GM18858 (cell line): Measurements from ENCODE around the gene STIP1.
"Not testable (repeated sequence)": the region's sequence is repeated elsewhere in the genome, so short reads cannot be mapped to it uniquely, and the experiment has no call there.

ENCODE experiments used
- ATAC-seq: cut with Tn5 transposase; IDR thresholded peaks from one replicate; pipeline ENCODE4 v1.9.1; 2021; ENCODE audit not compliant: unreplicated experiment

Gene STIP1

DNA sequence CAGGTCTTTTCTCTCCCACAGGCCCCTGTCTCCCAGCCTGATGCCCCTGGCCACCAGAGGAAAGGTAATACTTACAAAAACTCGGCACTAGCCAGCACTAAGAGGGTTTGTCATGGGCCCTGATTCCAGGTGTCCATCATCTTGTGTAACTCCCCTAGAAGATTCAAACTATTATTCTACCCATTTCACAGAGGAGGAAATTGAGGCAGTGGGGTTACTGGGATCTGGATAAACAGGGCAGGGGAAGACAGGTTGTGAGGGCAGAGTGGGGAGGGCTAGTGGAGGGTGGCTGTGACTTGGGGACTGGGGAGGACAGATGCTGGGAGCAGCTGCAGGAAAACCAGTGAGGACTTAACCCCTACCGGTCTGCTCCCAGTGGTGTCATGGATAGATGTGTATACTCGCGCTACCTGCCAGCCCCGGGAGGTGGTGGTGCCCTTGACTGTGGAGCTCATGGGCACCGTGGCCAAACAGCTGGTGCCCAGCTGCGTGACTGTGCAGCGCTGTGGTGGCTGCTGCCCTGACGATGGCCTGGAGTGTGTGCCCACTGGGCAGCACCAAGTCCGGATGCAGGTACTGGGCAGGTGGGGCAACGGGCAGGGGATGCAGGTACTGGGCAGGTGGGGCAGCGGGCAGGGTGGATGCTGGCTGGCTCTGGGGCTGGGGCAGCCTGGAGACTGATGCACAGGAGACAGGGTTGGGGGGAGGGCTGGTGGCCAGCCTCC is 49.6 kb downstream of the STIP1 start:
- ATAC-seq: no peak

DNA sequence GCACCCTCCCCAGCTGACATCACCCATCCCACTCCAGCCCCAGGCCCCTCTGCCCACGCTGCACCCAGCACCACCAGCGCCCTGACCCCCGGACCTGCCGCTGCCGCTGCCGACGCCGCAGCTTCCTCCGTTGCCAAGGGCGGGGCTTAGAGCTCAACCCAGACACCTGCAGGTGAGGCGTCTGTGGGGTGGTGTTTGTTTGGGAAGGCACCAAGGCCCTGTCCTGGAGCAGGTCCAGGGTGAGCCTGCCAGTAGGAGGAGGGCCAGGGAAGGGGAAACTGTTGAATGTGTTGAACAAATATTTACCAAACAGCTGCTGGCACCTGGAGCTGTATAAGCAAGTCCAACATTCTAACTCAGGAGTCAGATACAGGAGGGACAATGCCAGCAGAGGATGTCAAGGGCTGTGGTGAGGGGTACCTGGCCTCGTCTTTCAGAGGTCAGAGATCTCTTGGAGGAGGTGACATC is 51.5 kb downstream of the STIP1 start:
- ATAC-seq: no peak

DNA sequence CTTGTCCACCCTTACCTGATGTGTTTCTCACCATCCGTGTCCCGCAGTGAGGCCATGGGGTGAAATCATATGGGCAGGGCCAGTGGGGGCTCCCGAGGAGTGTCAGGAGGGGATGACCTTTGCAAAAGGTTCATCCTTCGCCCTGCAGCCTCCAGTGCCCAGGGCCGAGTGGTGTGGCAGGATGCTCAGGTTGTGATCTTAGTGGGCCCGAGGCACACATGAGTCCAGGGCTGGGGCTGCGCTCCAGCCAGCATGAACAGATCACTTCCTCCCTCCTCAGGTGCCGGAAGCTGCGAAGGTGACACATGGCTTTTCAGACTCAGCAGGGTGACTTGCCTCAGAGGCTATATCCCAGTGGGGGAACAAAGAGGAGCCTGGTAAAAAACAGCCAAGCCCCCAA is 52.1 kb downstream of the STIP1 start:
- ATAC-seq: no peak

DNA sequence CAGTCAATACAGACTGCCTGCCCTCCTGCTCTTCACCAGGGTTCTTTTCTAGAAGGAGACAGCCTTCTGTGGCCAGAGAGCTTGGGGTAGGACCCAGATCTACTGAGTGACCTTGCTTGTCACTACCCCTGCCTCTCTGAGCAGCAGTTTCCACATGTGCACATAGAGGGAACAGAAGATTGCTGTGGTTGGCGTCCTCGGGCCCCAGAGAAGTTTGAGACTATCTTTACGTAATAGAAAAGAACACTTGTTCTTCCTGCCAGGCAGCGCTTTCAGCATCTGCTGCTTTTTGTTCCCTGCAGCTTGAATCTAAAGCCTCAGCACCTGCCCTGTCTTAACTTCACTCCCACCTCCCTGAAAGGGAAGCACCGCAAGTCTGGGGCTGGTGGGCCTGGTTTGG is 53.0 kb downstream of the STIP1 start:
- ATAC-seq: no peak

DNA sequence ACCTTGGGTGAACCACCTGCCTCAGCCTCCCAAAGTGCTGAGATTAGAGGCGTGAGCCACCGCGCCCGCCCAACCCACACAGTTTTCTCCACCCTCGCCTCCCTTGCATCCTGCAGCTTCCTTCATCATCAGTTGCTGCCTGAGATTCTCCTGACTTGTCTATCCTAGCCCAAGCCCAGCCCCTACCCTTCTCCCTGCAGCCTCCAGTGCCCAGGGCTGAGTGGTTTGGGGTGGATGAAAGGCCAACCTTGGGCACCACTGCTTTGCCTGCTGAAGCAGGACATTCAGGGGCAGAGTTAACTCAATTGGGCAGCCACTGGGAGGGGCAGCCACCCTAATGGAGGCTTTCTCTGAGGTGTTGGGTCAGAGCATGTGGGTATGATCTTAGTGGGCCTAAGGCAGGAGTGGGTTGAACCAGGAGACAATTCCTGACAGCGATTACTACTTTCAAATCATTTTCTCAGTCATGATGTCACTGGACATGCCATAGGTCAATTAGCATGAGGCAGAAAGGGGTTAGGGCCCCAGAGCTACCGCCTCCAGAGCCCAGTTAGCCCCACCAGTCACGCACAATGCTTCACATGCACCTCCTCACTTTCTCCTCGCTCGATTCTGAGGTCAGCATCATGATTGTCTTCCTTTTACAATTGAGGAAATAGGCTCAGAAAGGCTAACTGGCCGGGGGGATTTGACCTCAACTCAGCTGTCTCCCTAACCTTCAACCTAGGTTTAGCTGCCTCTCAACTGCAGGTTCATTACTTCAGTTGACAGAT is 53.9 kb downstream of the STIP1 start:
- ATAC-seq: no peak

DNA sequence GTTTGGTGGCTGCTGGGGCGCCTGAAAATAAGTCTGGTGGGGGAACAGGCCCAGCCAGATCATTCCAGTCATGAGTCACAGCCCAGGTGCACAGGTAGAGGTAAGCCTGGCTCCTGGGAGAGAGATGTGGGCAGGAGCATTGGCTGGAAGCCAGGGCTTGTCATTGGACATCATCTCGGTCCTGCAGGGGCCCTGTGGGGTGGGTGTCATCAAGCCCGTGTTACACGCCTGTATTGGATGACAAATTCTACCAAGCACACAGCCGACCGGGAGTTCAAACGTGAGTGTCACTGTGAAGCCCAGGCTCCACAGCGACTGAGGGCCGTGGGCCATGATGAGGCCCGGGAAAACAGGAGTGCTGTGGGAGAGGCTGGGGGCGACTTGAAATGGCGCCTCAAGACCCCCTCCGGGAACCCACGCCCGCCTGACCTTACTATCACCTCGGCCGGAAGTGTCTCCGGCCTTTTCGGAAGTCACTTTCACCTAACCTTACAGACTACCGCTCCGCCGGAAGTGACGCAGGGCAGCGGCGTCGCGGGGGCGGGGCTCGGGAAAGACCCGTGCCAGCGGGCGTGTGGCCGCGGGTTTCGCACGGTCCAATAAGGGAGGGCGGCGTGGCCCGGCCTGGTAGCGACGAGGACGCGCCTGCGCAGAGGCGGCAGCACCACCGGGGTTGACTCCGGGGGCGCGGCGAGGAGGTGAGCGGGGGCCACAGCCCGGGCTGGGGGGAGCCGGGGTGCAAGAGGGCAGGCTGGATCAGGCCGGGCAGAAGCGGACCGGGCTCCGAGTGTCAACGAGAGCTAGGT is 54.7 kb downstream of the STIP1 start, which contains the start of gene FKBP2:
Gene FKBP2 (plus strand): TSS at position 661 of the 806 bp plus-strand sequence. CDS start 1,293 bp downstream, outside the sequence.
- peak; percentile 44 for ATAC-seq

DNA sequence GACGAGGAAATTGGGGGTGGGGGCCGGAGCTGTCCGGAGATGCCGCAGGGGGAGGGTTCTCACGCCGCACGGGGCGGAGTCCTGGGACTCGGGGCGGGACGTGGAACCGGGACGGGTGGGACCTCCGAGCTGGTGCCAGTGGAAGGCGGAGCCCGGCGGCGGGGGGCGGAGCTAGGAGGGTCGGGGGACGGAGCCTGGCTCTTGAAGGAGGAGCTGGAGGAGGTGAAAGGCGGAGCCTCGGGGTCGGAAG is 55.2 kb downstream of the STIP1 start:
- peak; percentile 43 for ATAC-seq

DNA sequence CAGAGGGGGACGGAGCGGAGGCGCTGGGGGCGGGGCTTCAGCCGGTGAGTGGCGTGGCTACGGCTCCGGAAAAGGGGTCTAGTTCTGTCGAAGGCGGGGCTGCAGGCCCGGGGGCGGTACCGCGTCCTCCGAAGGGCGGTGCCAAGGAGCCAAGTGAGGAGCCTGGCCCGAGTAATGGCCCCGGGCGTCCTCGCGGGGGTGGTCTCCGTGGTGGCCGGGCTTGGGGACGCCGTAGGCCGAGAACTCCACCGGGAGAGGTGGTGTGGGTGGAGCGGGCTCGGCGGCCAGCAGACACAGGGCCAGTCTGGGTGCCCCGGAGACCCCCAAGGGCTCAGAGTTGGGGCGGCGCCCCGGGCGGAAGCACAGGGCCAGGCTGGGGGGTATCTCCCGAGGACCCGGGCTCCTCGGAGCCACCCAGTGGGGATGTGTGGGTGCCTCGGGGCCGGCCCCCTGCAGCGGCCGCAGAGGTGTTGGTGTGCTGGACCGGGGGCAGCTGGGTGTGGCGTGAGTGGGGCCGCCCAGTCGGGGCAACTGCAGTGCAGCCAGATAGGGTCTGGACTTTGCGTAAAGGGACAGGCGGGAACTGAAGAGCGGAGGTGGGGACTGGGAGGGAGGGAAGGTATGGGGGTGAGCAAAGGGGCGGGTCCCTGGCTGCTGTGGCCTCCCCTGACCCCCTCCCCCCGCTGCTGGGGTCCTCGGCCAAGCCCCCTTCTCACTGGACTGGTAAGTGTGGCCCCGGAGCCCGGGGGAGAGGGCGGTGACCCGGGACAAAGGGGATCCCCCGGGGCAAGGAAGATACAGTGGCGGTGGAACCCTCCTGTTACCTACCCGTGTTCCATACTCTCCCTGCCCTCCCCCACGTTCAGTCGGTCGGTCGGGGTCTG is 55.8 kb downstream of the STIP1 start:
- ATAC-seq: peak; percentile 2

DNA sequence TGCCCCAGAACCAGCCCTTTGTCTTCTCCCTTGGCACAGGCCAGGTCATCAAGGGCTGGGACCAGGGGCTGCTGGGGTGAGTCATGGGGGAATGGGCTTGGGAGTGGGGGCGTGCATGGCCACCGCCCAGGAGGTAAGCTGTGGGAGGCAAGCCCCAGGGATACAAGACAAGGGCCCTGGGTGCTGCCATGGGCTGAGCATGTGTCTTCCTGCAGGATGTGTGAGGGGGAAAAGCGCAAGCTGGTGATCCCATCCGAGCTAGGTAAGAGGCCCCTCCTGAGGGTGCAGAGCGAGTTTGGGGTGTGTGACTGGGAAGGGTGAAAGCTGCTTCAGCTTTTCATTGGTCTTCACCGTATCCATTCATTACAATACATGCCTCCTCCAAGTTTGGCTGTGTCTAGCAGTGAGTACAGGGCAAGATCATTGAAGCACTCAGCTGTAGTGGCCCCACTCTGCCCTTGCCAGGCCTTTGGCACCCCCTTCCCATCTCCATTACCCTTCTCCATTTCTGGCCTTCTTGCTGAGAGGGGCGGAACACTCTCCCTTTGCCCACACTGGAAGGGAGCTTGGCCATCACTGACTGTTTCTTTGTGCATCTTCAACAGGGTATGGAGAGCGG is 57.4 kb downstream of the STIP1 start:
- no peak for ATAC-seq

DNA sequence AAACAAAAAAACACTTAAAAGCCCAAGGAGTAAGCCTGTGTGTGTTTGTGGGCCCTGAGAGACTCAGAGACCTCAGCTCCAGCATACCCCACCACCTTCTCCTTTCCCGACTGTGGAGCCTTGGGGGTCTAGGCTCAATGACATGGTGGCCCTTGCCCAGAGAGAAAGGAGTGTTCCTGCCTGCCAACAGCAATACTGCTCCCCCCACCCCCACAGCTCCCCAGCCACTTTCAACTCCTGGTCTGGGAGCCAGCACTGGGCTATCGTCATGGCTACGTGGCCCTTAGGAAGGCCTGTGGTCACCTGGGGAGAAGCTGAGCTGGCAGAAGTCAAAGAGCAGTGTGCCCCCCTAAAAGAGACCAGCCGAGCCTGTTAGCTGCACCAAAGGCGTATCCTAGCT is 58.1 kb downstream of the STIP1 start:
- ATAC-seq: no peak

DNA sequence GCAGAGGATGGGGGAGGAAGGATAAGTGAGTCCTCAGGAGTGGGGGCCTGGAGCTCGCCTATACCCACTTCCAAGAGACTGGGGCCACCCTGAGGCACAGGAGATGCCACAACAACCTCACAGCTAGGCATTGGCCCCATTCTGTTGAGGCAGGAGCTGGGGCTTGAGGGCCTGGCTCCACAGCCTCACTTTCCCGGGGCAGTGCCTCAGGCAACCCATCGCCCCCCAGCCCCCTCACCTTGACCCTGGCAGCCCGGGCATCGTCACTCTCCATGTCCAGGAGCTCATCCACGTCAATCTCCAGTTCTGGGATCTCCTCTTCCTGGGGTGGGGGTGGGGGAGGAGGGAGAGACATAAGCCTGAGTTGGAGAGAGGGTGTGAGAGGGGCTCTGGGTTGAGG is 59.0 kb downstream of the STIP1 start:
- no peak for ATAC-seq

DNA sequence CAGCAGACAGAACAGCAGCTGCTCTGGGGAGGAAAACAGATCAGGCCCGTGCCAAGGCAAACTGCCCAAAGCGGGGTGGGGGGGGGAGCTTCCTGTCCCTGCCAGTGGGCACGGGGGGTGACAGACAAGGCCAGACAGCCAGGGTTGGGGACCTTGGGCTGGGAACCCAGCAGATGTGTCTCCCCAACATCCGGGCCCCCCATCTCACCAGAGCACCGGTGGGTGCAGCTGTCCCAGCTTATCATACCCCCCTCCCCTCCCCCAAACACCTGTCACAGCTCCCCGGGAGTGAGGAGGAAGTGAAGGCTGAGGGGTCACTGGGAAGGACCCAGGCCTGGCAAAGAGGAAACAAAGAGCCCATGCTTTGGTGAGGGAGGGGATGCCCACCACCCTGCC is 59.4 kb downstream of the STIP1 start:
- ATAC-seq: no peak

DNA sequence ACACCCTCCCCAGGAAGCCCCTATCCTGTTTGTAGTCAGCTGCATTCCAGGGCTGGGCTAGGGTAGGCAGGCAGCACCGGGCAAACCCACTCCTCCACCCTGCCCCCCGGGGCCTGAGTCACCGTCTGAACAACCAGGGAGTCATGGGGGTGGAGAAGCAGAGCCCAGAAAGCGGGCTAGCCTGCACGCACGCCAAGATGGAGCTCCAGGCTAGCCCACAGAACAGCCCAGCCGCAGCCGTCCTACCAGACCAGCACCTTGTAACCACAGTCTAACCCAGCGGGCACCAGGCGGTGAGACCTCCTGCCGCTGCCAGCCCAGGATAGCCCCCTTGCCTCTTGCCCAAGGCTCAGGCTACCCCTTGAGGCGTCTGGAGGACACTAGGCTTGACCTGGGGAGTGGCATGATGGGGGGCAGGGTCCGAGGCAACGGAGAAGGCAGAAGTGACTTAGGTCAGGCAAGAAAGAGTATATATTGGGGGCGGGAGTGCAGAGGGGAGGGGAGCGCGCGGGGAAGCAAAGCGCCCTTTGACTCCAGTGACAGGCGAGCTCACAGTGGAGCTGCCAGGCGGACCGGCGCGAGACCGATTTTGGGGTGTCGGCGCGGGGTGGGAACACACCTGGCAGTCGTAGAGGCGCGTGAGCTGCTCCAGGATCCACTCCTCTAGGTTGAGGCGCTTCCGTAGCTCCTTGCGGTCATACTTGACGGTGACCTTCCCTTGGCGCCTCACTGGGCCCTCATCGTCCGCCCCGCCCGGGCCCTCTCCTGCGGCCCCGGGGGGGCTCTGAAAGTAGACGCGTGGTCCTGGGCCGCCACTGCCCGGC is 60.0 kb downstream of the STIP1 start:
- ATAC-seq: no peak

DNA sequence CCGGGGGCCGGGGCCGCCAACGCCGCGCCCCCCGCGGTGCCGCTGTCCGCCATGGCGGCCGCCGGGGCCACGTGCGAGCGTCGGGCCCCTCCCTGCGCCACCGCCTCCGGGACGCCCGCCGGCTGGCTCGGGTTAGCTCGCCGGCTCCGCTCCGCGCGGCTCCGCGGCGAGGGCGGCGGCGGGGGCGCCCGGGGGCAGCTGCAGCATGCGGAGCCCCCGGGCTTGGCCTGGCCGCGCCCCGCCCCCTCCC is 60.6 kb downstream of the STIP1 start:
- not testable (repeated sequence) for ATAC-seq

DNA sequence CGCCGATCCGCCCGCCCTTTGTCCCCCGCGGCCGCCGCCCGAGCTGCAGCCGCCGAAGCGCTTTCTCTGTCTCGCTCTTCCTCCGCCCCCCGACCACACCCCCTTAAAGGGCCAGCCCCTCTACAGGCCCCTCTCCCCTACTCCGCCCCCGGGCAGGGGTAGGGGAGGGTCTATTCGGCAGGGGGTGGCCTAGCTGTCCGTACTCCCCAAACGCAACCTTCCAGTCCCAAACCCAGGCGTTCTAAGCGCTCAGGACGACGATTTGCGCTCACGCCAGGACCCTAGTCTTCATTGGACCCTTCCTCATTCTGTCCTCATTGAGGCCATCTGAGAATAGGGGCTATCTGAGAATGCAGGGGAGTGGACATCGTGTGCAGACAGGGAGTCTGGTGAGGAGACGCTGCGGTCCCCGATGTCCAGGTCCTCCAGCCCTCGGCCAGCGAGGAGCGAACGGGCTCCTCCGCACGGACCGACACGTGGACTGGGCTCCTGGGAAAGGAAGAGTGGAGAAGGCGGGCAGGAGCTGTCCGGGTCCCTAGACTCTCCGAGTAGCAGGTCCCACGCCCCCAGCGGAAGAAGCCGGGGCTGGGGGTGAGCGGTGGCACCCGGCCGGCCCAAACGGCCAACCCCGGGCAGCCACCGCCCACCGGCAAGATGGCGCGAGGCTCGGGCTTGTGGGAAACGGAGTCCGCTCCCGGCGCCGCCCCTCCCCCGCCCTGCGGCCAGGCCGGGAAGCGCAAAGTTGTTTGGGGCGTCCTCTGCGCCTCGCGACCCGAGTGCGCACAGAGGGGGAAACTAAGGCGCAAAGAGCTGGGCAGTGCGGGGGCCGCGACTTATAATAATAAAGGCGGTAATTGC is 61.1 kb downstream of the STIP1 start, which contains the start of gene PPP1R14B:
Gene PPP1R14B (minus strand): TSS at position 73 of the 858 bp plus-strand sequence. CDS start 270 bp downstream, outside the sequence.
- ATAC-seq: no peak

DNA sequence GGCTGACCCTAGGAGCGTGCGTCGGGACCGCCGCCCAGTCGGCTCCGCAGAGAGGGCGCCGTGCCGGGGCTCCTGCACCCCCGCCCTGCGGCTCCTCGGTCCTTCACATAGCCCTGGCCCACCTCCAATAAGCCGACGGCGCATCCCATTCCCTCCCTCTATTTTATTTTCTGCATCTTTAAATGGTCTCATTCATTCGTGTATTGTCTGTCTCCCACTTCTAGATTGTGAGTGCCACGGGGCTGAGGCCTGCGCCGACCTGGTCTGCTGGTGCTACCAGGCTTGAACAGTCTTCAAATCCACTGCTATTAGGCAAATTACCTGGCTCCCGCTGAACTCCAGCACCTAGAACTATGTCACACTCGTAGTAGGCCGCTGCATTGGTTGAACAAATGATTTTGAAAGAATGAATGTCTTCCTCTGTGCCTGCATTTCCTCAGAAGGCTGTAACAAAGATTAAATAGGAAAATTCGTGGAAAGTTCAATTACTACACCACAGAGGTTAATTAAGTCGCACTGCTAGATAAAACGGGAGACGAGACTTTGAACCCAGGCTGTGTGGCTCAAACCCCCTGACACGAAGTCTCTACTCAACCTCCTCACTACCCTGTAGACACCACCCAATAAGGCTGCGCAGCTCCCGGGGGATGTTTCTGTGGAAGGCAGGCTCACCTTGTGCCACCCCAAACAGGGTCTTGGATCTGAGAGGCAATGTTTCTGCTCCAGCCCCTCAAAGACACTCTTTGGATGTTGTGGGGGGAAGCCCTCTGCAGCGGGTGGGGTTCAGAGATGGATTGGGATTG is 62.0 kb downstream of the STIP1 start:
- no peak for ATAC-seq

DNA sequence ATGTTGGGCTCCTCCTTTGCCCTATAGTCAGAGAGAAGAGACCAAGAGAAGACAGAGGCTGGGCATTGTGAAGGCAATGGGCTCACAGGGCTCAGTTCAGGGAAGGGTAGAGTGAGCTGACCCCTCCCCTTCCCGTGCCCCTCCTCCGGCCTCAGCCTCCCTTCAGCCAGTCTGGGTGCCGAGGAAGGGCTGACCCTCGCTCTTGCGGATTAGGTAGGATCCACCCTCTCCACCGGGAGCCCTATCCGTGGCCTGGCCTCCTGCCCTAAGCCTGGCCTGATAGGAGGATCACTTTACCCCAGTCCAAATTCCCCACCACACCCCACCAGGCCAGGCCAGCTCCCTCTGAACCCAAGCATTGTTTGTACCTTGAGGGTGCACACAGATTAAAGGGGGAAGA is 62.6 kb downstream of the STIP1 start:
- no peak for ATAC-seq

DNA sequence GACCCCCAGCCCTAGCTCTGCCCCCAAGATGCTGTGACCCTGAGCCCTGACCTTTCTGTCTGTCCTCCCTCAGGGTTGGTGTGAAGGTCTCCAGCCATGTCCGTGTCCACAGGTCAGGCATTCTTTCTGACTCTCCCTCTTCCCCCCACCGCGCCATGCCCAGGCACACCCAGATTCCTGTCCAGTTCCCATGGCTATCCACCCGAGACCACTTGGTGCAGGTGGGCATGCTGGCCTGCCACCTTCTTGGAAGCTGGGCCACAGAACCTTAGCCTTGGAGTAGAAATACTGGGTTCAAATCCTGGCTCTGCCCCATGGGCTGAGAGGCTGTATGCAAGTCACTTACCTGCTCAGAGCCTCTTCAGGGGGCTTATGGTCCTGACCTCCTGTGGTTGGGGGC is 63.1 kb downstream of the STIP1 start:
- ATAC-seq: no peak
